OCI-LY3 (cell line): ENCODE measurements around the gene OR52M1.

Experiments
- CTCF ChIP-seq: fragments of 200-600, 300-600 bp; sonication (generic); IDR thresholded peaks from 2 replicates; pipeline ENCODE4 v1.5.1; 2014; ENCODE audit warnings: antibody characterized with exemption, low read length, low read depth
- EZH2phosphoT487 ChIP-seq: fragments of 200-600 bp; shearing (Covaris generic); IDR thresholded peaks from 2 replicates; pipeline ENCODE4 v1.6.1; 2018; ENCODE audit warnings: antibody characterized with exemption, mixed run types, low read depth

DNA sequence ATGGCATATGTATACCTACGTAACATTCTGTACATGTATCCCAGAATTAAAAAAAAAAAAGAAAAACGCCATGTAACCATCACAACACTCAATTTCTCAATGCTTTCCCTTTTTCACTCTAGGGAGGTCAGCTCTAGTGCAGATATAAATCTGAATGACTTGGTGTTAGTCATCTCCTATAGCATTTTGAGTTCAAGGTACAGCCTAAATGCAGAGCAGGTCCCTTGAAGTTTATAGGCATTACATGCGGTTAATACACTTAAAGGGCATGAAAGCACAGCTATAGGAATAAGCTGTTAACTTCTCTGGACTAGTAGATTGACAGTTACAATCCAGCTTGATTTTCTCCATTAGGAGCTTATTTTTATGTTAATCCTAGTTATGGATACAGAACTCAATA lies 20.4 kb downstream of the OR52M1 start:
- TF ChIP-seq CTCF (no peak), EZH2phosphoT487 (no peak)
